HUES64 (cell line): ENCODE data around the gene LDLRAD3.

Source experiments
- H3K27ac ChIP-seq: 2 replicates; pipeline ENCODE4 v1.7.0; 2013; ENCODE audit warnings: low read depth, low read length, inconsistent platforms
- H3K27me3 ChIP-seq: 2 replicates; pipeline ENCODE4 v1.6.1; 2013; ENCODE audit warnings: mild to moderate bottlenecking, low read length; ENCODE audit not compliant: insufficient read depth
- H3K36me3 ChIP-seq: 2 replicates; pipeline ENCODE4 v1.6.1; 2013; ENCODE audit warnings: mild to moderate bottlenecking, low read length; ENCODE audit not compliant: insufficient read depth
- H3K4me1 ChIP-seq: 2 replicates; pipeline ENCODE4 v1.6.1; 2013; ENCODE audit warnings: mild to moderate bottlenecking, low read length, moderate library complexity; ENCODE audit not compliant: insufficient read depth
- H3K4me3 ChIP-seq: 2 replicates; pipeline ENCODE4 v1.5.1; 2013; ENCODE audit warnings: mild to moderate bottlenecking, low read length, moderate library complexity
- H3K9ac ChIP-seq: 2 replicates; pipeline ENCODE4 v1.6.1; 2013; ENCODE audit warnings: mild to moderate bottlenecking, low read depth, low read length
- H3K9me3 ChIP-seq: 2 replicates; pipeline ENCODE4 v1.6.1; 2013; ENCODE audit warnings: low read depth, low read length; ENCODE audit not compliant: insufficient read depth
- WGBS: fragments of 150-250, 120-280 bp; methylation state at CpG from one replicate; pipeline ENCODE4 v1.1.7; 2013; ENCODE audit warnings: missing lambda C conversion rate; 5-methylcytosine and 5-hydroxymethylcytosine counted together

LDLRAD3 gene

GRCh38 chr11:36214976-36215692 is 271.3 kb downstream of the LDLRAD3 start:
- Histone ChIP-seq H3K9ac (no peak overlapping the region), H3K36me3 (no peaks in the 10 kb centered on the region), H3K4me1 (peaks cover 11% of the 10 kb centered on the region; the same call in 1 of the 2 replicates), H3K4me3 (no peak overlapping the region), H3K9me3 (peaks cover 10% of the 10 kb centered on the region), H3K27ac (no peak overlapping the region), H3K27me3 (no peaks in the 10 kb centered on the region)
- 93% methylated on average over 13 of the region's 13 CpGs for WGBS

- H3K27ac ChIP-seq: no peak overlapping the region
Observed at GRCh38 chr11:36215693-36216060, 271.8 kb downstream of the LDLRAD3 start.

GRCh38 chr11:36216061-36216615 is 272.3 kb downstream of the LDLRAD3 start:
- 97% methylated on average over 3 of the region's 3 CpGs for WGBS
- Histone ChIP-seq H3K36me3 (no peaks in the 10 kb centered on the region), H3K27me3 (no peaks in the 10 kb centered on the region), H3K9me3 (peaks cover 11% of the 10 kb centered on the region), H3K4me1 (peaks cover 11% of the 10 kb centered on the region; the same call in 1 of the 2 replicates), H3K9ac (no peak overlapping the region), H3K27ac (no peak overlapping the region), H3K4me3 (no peak overlapping the region)

More at GRCh38 chr11:36215693-36216060, 271.8 kb downstream of the LDLRAD3 start:
- 95% methylated on average over 7 of the region's 7 CpGs for WGBS
- no peak overlapping the region for H3K4me3 ChIP-seq
- peaks cover 11% of the 10 kb centered on the region; the same call in 1 of the 2 replicates for H3K4me1 ChIP-seq
- H3K9ac ChIP-seq: no peak overlapping the region
- H3K9me3 ChIP-seq: peaks cover 11% of the 10 kb centered on the region
- no peaks in the 10 kb centered on the region for H3K27me3 ChIP-seq
- no peaks in the 10 kb centered on the region for H3K36me3 ChIP-seq

GRCh38 chr11:36218283-36218921 is 274.5 kb downstream of the LDLRAD3 start:
- H3K27me3 ChIP-seq: no peaks in the 10 kb centered on the region
- H3K36me3 ChIP-seq: no peaks in the 10 kb centered on the region
- no peaks in the 10 kb centered on the region for H3K4me1 ChIP-seq
- H3K9ac ChIP-seq: no peak overlapping the region
- peaks cover 11% of the 10 kb centered on the region for H3K9me3 ChIP-seq
- H3K27ac ChIP-seq: no peak overlapping the region
- 89% methylated on average over 4 of the region's 4 CpGs for WGBS
- no peak overlapping the region for H3K4me3 ChIP-seq

- Histone ChIP-seq H3K27me3 (no peaks in the 10 kb centered on the region), H3K27ac (no peak overlapping the region), H3K9ac (no peak overlapping the region), H3K36me3 (no peaks in the 10 kb centered on the region), H3K9me3 (peaks cover 11% of the 10 kb centered on the region), H3K4me1 (no peaks in the 10 kb centered on the region), H3K4me3 (no peak overlapping the region)
Observed at GRCh38 chr11:36219996-36220395, 276.1 kb downstream of the LDLRAD3 start.

GRCh38 chr11:36222831-36223635 is 279.2 kb downstream of the LDLRAD3 start:
- Histone ChIP-seq H3K4me3 (no peak overlapping the region), H3K27me3 (no peaks in the 10 kb centered on the region), H3K9ac (no peak overlapping the region), H3K27ac (no peak overlapping the region), H3K9me3 (peaks cover 11% of the 10 kb centered on the region), H3K36me3 (no peaks in the 10 kb centered on the region), H3K4me1 (no peaks in the 10 kb centered on the region)
- 95% methylated on average over 14 of the region's 14 CpGs for WGBS

GRCh38 chr11:36224209-36224882 is 280.5 kb downstream of the LDLRAD3 start:
- H3K9me3 ChIP-seq: peaks cover 8% of the 10 kb centered on the region
- no peaks in the 10 kb centered on the region for H3K4me1 ChIP-seq
- 88% methylated on average over 5 of the region's 5 CpGs for WGBS
- H3K36me3 ChIP-seq: 0 out of 2 replicates have a peak, but pooled peaks cover 2% of the 10 kb centered on the region
- no peaks in the 10 kb centered on the region for H3K27me3 ChIP-seq
- H3K4me3 ChIP-seq: no peak overlapping the region
- H3K27ac ChIP-seq: no peak overlapping the region
- no peak overlapping the region for H3K9ac ChIP-seq

- 95% methylated on average over 15 of the region's 15 CpGs for WGBS
- Histone ChIP-seq H3K4me3 (no peak overlapping the region), H3K4me1 (peaks cover 6% of the 10 kb centered on the region), H3K36me3 (0 out of 2 replicates have a peak, but pooled peaks cover 7% of the 10 kb centered on the region), H3K9me3 (no peaks in the 10 kb centered on the region), H3K27me3 (no peaks in the 10 kb centered on the region), H3K9ac (no peak overlapping the region), H3K27ac (no peak overlapping the region)
Observed at GRCh38 chr11:36227044-36227443, 283.2 kb downstream of the LDLRAD3 start.

GRCh38 chr11:36228689-36229088 is 284.8 kb downstream of the LDLRAD3 start:
- Histone ChIP-seq H3K9me3 (no peaks in the 10 kb centered on the region), H3K9ac (no peak overlapping the region), H3K4me3 (no peak overlapping the region), H3K27ac (no peak overlapping the region), H3K4me1 (peaks cover 6% of the 10 kb centered on the region), H3K27me3 (no peaks in the 10 kb centered on the region), H3K36me3 (0 out of 2 replicates have a peak, but pooled peaks cover 7% of the 10 kb centered on the region)
- 95% methylated on average over 8 of the region's 8 CpGs for WGBS

- Histone ChIP-seq H3K27me3 (no peaks in the 10 kb centered on the region), H3K9ac (no peak overlapping the region), H3K4me3 (no peak overlapping the region), H3K9me3 (no peaks in the 10 kb centered on the region), H3K36me3 (0 out of 2 replicates have a peak, but pooled peaks cover 7% of the 10 kb centered on the region), H3K27ac (no peak overlapping the region), H3K4me1 (peaks cover 6% of the 10 kb centered on the region)
- 89% methylated on average over 12 of the region's 12 CpGs for whole genome bisulfite sequencing
Observed at GRCh38 chr11:36229091-36229705, 285.3 kb downstream of the LDLRAD3 start.
